ENCODE measurements around the gene TEX38.
"Not testable (repeated sequence)": the region's sequence is repeated elsewhere in the genome, so short reads cannot be mapped to it uniquely, and the experiment has no call there.

TEX38 gene

GRCh38 chr1:46687921-46688509, 16.4 kb downstream of the TEX38 start:
- DNase-seq (ENCODE audit: low read depth): no peak

- no peak for DNase-seq (ENCODE audit: low read depth)
Observed at GRCh38 chr1:46689356-46689755, 17.7 kb downstream of the TEX38 start.

GRCh38 chr1:46689897-46690296, 18.2 kb downstream of the TEX38 start:
- DNase-seq (ENCODE audit: low read depth): no peak

GRCh38 chr1:46690931-46691421, 19.3 kb downstream of the TEX38 start:
- DNase-seq (ENCODE audit: low read depth): no peak

- DNase-seq (ENCODE audit: low read depth): no peak
Observed at GRCh38 chr1:46691997-46692790, 20.5 kb downstream of the TEX38 start.

- no peak for DNase-seq (ENCODE audit: low read depth)
Observed at GRCh38 chr1:46692811-46693770, 21.4 kb downstream of the TEX38 start.

- not testable (repeated sequence) for DNase-seq (ENCODE audit: low read depth)
Observed at GRCh38 chr1:46694676-46695075, 23.0 kb downstream of the TEX38 start.

GRCh38 chr1:46697053-46697452, 25.4 kb downstream of the TEX38 start:
- DNase-seq (ENCODE audit: low read depth): peak; percentile 36

GRCh38 chr1:46699666-46700065, 28.0 kb downstream of the TEX38 start:
- DNase-seq (ENCODE audit: low read depth): no peak

GRCh38 chr1:46703927-46704641, 32.4 kb downstream of the TEX38 start:
- no peak for DNase-seq (ENCODE audit: low read depth)

- DNase-seq (ENCODE audit: low read depth): peak; percentile 36
Observed at GRCh38 chr1:46705408-46705807, 33.8 kb downstream of the TEX38 start.

- peak; percentile 57 for DNase-seq (ENCODE audit: low read depth)
Observed at GRCh38 chr1:46708121-46708520, 36.5 kb downstream of the TEX38 start.

- no peak for DNase-seq (ENCODE audit: low read depth)
Observed at GRCh38 chr1:46714976-46715375, 43.3 kb downstream of the TEX38 start.

GRCh38 chr1:46717654-46718053, 46.0 kb downstream of the TEX38 start:
- no peak for DNase-seq (ENCODE audit: low read depth)

GRCh38 chr1:46718340-46718726, 46.7 kb downstream of the TEX38 start:
- DNase-seq (ENCODE audit: low read depth): no peak

GRCh38 chr1:46718727-46719622, 47.3 kb downstream of the TEX38 start, which contains the start of gene EFCAB14:
Gene EFCAB14 (minus strand): TSS chr1:46719114. CDS start chr1:46718087, 1,027 bp downstream.
- peak; percentile 91 for DNase-seq (ENCODE audit: low read depth)

GRCh38 chr1:46719689-46720088, 48.0 kb downstream of the TEX38 start:
- no peak for DNase-seq (ENCODE audit: low read depth)

GRCh38 chr1:46720319-46720718, 48.7 kb downstream of the TEX38 start:
- not testable (repeated sequence) for DNase-seq (ENCODE audit: low read depth)

GRCh38 chr1:46721204-46721603, 49.5 kb downstream of the TEX38 start:
- no peak for DNase-seq (ENCODE audit: low read depth)

GRCh38 chr1:46721686-46722205, 50.1 kb downstream of the TEX38 start:
- no peak for DNase-seq (ENCODE audit: low read depth)

Data from iris pigment epithelial cell (primary cell).